GM18508 (cell line): Measurements from ENCODE around the gene IMMP2L.
A peak's percentile ranks its signal among the peaks of the same experiment; 100 is the strongest.
"Not testable (repeated sequence)": the region's sequence is repeated elsewhere in the genome, so short reads cannot be mapped to it uniquely, and the experiment has no call there.

Experiments used
- ATAC-seq: cut with Tn5 transposase; IDR thresholded peaks from one replicate; pipeline ENCODE4 v1.9.1; 2021; ENCODE audit warnings: moderate number of reproducible peaks; ENCODE audit not compliant: insufficient read depth, unreplicated experiment

The IMMP2L gene

GRCh38 chr7:111561904-111562732 is at the start of gene IMMP2L:
TSS of gene IMMP2L (minus strand) at chr7:111562492.
- peak; percentile 63 for ATAC-seq

- not testable (repeated sequence) for ATAC-seq
Observed at GRCh38 chr7:111609483-111610254, 47.4 kb upstream of the IMMP2L start.

GRCh38 chr7:111607621-111608020 is 45.3 kb upstream of the IMMP2L start:
- no peak for ATAC-seq

GRCh38 chr7:111605246-111605645 is 43.0 kb upstream of the IMMP2L start:
- no peak for ATAC-seq

GRCh38 chr7:111600091-111600490 is 37.8 kb upstream of the IMMP2L start:
- no peak for ATAC-seq

- no peak for ATAC-seq
Observed at GRCh38 chr7:111595780-111596179, 33.5 kb upstream of the IMMP2L start.

- no peak for ATAC-seq
Observed at GRCh38 chr7:111594602-111595001, 32.3 kb upstream of the IMMP2L start.

GRCh38 chr7:111593343-111593742 is 31.1 kb upstream of the IMMP2L start:
- ATAC-seq, result no peak

- ATAC-seq, result peak; percentile 58
Observed at GRCh38 chr7:111588065-111588433, 25.8 kb upstream of the IMMP2L start.

- ATAC-seq, result no peak
Observed at GRCh38 chr7:111587410-111588064, 25.2 kb upstream of the IMMP2L start.

GRCh38 chr7:111586711-111587409 is 24.6 kb upstream of the IMMP2L start:
- ATAC-seq, result no peak

- ATAC-seq, result not testable (repeated sequence)
Observed at GRCh38 chr7:111581784-111582488, 19.6 kb upstream of the IMMP2L start.

GRCh38 chr7:111581207-111581606 is 18.9 kb upstream of the IMMP2L start:
- ATAC-seq, result not testable (repeated sequence)

GRCh38 chr7:111578754-111579153 is 16.5 kb upstream of the IMMP2L start:
- no peak for ATAC-seq

- ATAC-seq, result no peak
Observed at GRCh38 chr7:111571720-111572119, 9.4 kb upstream of the IMMP2L start.

GRCh38 chr7:111568870-111569462 is 6.7 kb upstream of the IMMP2L start:
- no peak for ATAC-seq

- ATAC-seq, result no peak
Observed at GRCh38 chr7:111568419-111568818, 6.1 kb upstream of the IMMP2L start.

GRCh38 chr7:111564078-111564477 is 1.8 kb upstream of the IMMP2L start:
- ATAC-seq, result no peak

- no peak for ATAC-seq
Observed at GRCh38 chr7:111561654-111561903, 713 bp downstream of the IMMP2L start.
